ENCODE data around the gene MIB2.

Gene MIB2

DNA sequence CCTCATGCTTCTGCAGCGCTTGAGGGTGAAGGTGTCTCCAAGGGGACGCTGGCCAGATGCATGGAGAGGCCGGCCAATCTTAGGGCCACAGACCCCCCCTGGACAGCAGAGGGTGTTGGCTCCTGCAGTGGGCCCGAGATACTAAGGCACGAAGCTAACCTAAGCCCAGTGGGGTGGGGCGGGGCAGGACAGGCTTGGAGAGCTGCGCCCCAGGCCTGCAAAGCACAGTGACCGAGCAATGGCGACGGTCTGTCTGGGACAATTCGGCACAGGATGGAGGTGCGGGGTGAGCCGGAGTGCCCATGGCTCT is 16.6 kb upstream of the MIB2 start:
- no peak for DNase-seq

DNA sequence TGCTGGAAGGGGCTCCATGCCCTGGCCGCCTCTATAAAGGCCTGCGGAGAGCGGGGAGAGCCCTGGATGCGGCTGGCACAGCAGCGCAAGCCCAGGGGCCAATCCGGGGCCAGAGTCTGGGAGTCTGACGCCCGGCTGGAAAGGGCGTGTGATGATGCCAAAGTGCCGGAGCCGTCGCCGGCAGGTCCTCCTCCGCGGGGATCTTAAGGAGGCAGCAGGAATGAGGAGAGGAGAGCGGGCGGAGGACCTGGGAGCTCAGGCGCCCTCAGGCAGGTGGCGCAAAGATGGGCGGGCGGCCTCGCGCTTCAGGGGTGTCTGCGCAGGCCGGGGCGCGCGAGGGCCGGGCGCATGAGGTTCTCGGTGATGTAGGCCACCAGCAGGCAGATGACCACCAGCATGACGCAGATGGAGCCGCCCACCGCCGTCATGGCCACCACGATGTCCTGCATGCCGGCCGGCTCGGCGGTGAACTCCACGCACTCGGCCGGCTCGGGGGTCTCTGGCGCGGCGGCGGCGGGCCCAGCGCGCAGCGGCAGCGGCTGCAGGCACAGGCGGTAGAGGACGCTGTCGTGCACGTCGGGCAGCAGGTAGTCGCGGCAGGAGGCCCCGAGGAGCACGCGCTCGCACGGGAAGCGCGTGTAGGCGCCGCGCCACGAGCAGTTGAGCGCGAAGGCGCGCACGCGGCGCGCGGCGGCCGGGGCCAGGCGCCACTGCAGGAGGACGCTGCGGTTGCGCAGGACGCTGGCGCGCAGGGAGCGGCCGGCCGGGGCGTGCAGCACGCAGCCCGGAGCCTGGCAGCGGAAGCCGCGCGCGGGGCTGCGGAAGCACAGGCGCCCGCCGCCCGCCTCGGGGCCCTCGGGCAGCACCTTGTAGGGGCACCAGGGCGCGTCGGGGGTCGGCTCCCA is 16.0 kb upstream of the MIB2 start:
- DNase-seq, result peak; percentile 40

DNA sequence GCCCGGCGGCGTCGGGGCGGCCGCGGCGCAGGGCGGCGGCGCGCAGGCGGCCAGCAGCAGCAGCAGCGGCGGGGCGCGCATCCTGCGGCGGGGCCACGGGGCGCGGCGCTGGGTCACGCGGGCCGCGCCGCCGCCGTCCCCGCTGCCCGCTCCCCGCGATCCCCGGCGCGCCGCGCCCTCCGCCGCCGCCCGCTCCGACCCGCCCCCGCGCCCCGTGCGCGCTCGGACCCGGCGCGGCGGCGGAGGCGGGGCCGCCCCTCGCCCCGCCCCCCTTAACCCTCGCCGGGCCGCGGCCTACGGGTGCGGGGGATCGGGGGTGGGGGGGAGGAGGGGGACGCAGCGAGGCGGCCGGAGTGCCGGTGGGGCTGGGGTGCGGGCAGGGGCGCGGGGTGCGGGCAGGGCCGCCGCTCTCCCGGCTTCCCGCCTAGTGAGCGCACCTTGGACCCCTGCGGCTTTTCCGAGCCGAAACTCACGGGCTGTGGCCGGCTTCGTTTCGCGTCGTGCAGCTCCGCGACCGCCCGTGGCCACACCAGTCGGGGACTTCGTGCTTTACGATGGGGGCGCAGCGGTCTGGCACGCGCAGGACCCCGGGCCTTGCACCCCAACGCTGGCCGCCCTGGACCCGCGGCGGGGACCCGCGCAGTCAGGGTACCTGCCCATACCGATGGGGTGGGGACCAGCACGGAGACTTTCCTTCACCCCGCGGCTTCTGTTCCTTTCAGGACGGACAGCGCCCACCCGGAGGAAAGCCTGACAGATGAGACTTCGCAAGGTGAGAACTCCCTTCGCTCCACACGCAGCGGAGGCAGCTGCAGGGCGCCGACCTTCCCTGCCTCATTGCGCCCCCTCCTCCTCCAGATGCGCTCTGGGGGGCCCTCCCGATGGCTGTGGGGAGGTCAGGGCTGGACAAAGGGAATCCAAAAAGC is 15.1 kb upstream of the MIB2 start, which contains the start of gene FNDC10:
Gene FNDC10, minus strand, starts transcription at position 201 of the 926 bp plus-strand sequence. Its CDS starts 120 bp downstream, at position 81.
- peak; percentile 31 for DNase-seq

DNA sequence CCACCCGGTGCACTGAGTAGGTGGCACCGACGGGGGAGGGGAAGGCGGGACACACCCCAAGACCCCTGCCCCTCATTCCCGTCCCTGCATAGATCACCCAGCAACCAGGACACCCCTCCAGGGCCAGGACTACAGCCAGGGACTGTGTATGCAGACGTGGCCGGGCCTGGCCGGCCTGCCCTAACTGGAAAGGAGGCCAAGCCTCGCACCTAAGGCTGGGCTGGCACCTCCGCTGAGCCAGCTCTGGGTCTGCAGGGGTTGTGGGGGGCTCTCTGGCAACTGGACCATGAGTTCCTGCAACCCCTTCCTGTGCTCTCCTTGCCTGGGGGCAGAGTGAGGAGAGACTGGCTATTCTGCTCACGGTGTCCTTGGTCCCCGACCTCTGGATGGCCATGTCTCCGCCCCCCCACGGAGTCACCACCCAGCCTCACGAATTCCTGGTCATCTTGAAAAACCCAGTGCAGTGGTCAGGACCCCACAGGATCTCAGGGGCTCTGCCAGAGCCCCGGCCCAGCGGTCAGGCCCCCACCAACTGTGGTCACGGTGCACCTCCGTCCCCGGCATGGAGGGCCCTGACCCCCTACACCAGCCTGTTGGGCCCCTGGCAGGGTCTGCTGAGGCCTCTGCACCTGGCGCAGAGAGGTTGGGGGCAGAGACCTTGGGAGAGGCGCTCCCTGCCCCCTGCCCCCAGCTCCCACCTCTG is 14.3 kb upstream of the MIB2 start:
- DNase-seq, result no peak

DNA sequence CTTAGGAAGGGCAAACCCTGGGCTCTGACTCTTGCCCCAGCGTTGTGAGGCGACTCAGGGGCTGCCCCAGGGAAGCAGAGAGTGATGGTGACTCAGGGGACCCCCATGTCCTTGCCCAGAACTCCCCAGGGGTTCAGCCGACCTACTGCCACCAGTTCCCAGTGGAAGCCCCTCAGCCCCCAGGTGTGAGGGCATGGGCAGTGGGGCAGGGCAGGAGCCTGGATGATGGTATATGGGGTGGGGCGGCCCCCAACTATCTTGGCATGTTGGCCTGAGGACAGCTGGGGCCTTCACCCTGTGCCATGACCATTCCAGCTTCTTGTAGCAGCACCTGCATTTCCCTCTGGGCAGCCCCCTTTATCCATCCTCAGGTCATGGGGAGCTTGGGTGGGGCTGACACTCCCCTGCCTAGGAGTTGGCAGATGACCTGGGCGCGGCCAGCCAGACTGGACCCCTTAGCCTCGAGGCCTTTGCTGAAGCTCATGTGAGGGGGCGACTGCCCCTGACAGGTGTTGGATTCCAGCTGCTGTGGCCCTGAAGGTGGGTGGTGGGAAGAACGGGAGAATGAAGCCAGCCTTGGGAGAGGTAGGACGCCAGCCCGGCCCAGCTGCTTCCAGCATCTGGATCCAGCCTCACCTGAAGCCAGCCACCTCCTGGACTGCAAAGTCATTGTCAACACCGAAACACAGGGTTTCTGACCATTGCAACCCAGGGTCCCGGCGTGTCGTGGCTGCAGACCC is 13.6 kb upstream of the MIB2 start:
- no peak for DNase-seq

DNA sequence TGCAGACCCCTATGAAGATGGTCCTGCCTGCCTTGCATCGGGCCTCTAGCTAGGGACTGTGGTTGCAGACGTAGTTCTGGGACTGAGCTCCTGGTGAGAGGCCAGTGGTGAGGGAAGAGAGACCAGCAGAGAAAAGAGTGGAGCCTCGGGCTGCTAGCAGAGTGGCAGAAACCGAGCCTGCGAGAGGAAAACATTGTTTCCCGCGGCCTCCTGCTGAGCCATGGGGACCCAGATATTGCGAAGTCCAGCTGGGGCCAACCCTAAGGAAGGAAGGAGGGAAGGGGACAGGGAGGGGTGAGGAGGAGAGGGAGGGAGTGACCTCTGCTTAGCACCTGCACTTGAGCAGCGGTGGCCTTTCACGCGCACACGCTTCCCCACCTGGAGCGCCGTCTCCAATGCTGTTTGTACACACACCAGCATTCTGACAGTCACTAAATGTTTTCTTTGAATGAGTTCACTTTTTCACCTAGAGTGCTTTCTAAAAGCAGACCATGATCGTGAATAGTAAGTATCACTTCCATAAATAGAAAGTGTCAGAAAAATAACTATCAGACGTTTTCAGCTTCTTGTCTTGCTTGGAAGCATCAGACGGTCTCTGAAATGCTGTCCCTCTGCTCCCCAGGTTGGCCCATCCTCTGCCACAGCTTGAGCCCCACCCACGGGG is 12.9 kb upstream of the MIB2 start:
- DNase-seq, result no peak

DNA sequence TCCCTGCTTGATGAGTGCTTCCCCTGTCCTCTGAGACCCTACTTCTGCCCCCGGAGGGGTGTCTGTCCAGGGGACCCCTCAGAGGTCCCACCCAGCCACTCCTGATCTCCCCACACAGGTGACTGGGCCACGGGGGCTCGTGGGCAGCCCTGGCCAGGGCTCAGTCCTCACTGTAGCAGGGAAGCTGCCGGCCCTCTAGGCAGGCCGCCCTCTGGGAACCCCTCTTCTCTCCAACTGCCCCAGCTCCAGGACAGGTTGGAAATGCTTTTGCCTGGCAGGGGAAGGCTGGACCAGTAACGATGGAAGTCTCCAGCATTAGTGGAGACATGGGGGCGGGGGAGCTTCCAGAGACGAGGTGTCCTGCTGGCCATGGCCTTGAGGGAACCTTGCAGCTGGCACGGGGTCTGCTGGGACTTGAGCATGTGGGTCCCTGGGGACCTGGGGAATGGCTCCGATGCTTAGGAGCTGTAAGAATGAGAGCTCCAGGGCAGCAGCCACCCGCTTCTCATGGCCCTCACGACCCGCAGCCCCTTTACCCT is 12.3 kb upstream of the MIB2 start:
- no peak for DNase-seq

DNA sequence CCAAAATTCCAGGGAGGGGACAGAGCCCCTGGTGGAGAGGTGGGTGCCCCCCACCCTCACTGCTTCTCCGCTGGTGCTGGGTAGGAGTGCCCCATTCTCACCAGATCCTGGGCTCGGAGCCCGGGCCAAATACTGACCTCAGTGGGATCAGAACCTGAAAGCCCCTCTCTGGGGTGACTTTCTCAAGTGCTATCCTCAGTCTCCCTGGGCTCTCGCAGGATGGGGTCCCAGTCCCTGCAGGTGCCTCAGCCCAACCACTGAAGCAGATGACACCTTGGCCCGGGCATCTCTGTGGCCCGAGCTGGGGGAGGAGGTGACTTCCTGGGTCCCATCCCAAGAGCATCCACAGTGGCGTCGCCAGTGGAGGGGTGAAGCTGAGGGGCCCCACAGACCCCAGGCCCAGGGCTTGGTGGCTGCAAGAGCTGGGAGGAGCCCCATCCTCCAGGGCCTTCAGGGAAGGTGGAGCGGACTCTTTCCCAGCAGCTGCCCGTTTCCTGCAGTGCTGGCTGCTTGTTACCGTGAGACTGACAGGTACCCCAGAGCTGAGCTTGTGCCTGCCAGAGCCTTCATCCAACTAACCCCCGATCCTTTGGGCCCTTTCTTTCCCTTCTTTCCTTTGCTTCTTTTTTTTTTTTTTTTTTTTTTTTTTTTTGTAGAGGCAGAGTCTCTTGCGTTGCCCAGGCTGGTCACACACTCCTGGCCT is 11.5 kb upstream of the MIB2 start:
- no peak for DNase-seq

DNA sequence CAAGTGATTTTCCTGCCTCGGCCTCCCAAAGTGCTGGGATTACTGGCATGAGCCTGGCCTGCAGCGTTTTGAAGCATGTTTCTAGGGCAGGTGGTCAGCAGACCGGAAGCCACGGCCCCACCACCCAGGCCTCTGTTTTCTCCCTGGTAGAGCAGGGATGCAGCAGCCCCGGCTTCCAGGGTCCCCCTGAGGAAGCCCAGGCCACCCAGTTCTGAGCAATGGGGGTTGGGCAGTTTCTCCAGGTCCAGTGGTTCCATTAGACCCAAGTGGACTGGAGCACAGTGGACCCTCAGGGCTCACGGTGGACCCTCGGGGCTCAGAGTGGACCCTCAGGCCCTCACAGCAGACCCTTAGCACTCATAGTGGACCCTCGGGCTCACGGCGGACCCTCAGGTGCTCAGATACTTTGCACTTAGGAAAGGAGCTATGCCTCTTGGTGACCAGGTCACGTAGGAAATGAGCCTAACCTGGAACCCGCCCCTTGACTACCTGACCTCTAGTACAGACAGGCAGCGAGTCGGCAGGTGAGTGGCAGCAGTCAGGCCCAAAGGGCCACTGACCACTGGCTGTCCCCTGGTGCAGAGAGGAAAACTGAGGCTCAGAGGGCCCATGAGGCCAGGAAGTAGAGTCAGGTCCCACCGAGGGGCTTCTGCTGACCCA is 10.8 kb upstream of the MIB2 start:
- DNase-seq, result no peak

DNA sequence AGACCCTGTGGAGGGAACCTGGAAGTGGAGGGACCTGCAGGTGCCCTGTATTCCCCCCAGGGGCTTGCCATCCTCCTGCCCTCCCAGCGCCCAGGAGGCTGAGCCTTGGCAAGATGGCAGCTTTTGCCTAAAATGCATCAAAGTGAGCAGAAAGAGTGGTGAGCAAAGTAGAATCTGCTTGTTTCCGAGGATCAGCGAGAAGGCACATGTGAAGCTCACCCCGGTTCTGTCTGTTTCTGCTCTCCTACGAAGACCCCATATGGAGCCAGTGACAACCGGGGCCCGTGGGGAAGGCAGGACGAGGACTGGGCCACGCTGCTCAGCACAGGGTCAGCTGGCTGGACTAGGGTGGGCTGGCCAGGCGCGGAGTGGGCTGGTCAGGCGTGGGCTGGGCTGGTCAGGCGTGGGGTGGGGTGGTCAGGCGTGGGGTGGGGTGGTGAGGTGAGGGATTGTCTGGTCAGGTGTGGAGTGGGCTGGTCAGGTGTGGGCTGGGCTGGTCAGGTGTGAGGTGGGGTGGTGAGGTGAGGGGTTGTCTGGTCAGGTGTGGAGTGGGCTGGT is 10.2 kb upstream of the MIB2 start:
- DNase-seq, result no peak

DNA sequence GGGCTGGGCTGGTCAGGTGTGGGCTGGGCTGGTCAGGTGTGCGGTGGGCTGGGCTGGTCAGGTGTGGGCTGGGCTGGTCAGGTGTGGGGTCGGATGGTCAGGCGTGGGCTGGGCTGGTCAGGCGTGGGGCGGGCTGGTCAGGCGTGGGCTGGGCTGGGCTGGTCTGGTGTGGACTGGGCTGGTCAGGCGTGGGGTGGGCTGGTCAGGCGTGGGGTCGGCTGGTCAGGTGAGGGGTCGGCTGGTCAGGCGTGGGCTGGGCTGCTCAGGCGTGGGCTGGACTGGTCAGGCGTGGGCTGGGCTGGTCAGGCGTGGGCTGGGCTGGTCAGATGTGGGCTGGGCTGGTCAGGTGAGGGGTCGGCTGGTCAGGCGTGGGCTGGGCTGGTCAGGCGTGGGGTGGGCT is 9.6 kb upstream of the MIB2 start:
- DNase-seq, result no peak

DNA sequence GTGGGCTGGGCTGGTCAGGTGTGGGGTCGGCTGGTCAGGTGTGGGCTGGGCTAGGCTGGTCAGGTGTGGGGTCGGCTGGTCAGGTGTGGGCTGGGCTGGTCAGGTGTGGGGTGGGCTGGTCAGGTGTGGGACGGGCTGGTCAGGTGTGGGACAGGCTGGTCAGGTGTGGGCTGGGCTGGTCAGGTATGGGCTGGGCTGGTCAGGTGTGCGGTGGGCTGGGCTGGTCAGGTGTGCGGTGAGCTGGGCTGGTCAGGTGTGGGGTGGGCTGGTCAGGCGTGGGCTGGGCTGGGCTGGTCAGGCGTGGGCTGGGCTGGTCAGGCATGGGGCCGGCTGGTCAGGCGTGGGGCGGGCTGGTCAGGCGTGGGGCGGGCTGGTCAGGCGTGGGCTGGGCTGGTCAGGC is 9.1 kb upstream of the MIB2 start:
- DNase-seq, result no peak

DNA sequence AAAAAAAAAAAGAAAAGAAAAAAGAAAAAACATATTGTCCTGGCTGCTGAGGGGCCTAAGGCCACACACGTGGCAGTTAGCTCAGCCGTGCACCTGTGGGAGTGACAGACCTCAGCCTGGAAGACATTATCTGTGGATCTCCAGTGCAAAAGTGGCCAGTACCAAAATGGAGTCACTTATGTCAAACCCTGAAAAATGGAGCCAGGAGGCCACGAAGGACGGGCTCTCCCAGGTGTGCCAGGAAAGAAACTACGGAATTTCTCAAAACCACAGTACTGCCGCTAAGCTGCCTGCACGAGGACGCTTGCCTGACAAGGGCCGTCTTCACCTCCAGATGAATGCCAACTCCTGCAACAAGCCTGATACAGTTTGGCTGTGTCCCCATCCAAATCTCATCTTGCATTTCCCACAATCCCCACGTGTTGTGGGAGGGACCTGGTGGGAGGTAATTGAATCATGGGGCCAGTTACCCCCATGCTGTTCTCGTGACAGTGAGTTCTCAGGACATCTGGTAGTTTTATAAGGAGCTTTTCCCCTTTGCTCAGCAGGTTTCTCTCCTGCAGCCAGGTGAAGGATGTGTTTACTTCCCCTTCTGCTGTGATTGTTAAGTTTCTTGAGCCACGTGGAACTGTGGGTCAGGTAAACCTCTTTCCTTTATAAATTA is 5.3 kb upstream of the MIB2 start:
- no peak for DNase-seq

DNA sequence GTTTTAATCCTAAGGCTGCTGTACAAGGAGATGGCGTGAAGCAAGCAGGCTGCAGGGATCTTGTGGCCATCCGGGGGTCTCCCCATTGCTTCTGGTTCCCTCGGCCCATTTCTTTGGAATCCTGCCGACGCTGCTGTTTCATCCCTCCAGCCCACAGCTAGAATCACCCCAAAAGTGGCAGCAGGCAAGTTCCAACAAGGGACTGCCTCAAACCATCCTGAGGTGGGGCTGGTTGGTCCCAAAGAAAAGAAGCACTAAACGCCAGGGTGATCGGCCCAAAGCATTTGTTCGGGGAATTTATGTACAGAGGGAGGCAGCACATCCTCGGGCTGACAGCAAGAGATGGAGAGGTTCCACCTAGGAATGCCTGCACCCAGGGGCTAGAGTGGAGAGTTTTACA is 4.5 kb upstream of the MIB2 start:
- no peak for DNase-seq

DNA sequence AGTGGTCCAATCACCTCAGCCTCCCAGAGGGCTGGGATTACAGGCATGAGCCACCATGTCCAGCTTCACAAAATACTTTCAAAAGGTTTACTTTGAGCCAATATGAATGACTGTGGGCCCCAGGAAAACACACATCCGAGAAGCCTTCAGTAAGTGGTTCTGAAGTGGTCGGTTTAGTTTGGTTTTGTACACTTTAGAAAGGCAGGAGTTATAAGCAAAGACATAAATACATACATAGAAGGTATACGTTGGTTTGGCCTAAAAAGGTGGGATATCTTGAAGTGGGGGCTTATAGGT is 3.2 kb upstream of the MIB2 start:
- DNase-seq, result no peak

DNA sequence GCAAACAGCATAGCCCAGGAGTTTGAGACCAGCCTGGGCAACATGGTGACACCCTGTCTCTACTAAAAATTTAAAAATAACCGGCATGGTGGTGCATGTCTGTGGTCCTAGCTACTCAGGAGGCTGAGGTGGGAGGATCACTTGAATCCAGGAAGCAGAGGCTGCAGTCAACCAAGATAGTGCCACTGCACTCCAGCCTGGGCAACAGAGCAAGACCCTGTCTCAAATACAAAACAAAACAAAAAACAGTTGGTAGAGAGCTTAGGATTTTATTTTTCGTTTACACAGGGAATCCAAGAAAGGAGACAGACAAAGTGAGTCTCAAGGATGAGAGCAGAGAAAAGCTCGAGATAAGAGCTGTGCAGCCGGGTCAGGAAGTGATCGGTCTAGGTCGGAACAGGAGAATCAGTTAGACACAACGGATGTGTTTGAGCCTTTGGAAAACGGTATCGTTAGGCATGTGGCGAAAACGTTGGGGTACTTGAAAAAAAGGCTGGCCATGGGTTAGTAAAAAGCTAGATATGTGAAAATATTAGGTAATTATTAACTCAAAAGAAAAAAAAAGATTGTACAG is 1.7 kb upstream of the MIB2 start:
- no peak for DNase-seq

DNA sequence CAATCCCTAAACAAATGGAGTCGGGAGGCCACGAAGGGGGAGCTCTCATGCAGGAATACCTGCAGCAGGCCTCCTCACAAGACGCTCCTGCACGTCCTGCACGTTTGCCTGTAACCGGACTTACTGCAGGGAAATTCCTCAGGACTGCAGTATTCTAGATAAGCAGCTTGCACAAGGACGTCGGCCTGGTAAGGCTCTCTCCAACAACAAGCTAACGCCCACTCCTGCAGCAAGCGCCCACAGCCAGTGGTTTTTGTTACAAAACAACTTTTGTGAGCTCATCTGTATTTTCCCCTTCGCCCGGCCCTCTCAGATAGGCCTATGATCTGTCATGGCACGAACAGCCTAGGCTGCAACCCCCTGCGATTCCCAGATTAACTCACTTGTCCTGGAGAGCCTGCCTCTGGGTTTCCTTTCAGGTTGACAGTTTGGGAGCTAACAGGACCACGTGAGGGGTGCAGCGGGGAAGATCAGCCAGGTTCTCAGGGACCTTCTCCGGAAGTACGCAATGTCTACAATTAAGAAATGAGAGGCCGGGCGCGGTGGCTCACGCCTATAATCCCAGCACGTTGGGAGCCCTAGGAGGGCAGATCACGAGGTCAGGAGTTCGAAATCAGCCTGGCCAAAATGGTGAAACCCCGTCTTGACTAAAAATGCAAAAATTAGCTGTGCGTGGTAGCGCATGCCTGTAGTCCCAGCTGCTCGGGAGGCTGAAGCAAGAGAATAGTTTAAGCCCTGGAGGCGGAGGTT is 921 bp upstream of the MIB2 start:
- no peak for DNase-seq

DNA sequence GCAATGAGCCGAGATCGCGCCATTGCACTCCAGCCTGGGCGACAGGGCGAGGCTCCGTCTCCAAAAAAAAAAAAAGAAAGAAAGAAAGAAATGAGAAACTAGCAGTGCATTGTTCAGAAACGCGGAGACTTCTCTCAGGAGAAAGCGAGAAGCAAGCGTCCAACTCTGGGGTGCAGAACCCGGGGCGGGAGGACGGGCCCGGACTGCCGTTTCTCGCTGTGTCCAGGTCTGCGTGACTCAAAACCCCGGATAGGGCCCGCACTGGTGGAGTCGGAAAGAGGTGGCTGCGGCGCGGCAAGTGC is 395 bp upstream of the MIB2 start:
- DNase-seq, result no peak
